GM12878 (cell line): ENCODE data around the gene SPIRE1. TPM values are rescaled to one million over a fixed set of nuclear protein-coding genes. Genes with fewer than 3 reads are reported as not detected.

Source experiments
- ATAC-seq: fragments of 200-7000 bp; cut with Tn5 transposase; 3 replicates; pipeline ENCODE4 v1.9.1; 2020; ENCODE audit warnings: mild to moderate bottlenecking, moderate library complexity
- BruUV-seq: library from RNA; stranded (reverse); fragments of 400-500 nt; replicated peaks from 2 replicates; lab custom pipeline; 2021; lab: Mats Ljungman, UMichigan
- CTCF ChIA-PET: fragments of 300-600 bp; sonication (Branson Sonifier 250); formaldehyde crosslinking; extraction: SDS; loops from one replicate; lab custom pipeline; 2021; ENCODE audit warnings: inconsistent platforms; lab: Yijun Ruan, JAX
- POLR2A ChIA-PET: fragments of 350-600 bp; formaldehyde crosslinking; extraction: SDS; loops from one replicate; lab custom pipeline; 2021; ENCODE audit warnings: inconsistent platforms; lab: Charles Lee
- RAD21 ChIA-PET: fragments of 300-600 bp; sonication (Branson Sonifier 250); formaldehyde crosslinking; loops from one replicate; lab custom pipeline; 2023; ENCODE audit warnings: antibody characterized with exemption; ENCODE audit not compliant: unreplicated experiment; lab: Charles Lee
- SMC1A ChIA-PET: fragments of 300-600 bp; sonication (Branson Sonifier 250); formaldehyde crosslinking; loops from one replicate; lab custom pipeline; 2023; ENCODE audit not compliant: unreplicated experiment, uncharacterized antibody; lab: Charles Lee
- DNase-seq: peaks from one replicate; pipeline ENCODE4 v3.0.0-alpha.2; 2011; ENCODE audit warnings: low read depth, low spot score
- FAIRE-seq: peaks from 3 replicates; lab custom pipeline; 2011; peaks lifted over from hg19 to GRCh38; lab: Jason Lieb, UNC
- H2AFZ ChIP-seq: 2 replicates; pipeline ENCODE4 v1.6.0; 2011; ENCODE audit warnings: low read depth, low read length, control low read depth; ENCODE audit not compliant: control insufficient read depth
- H3K27ac ChIP-seq: 2 replicates; pipeline ENCODE4 v1.5.1; 2011; ENCODE audit warnings: control low read depth; ENCODE audit not compliant: control insufficient read depth, insufficient read depth
- H3K27me3 ChIP-seq, 2 experiments: replicated peaks in 1 of 2; 2 replicates each; pipeline versions ENCODE4 v1.6.0 to v1.6.1; 2011; ENCODE audit warnings: low read length in 1 of 2; ENCODE audit not compliant: control insufficient read depth in 2 of 2, insufficient read depth in 2 of 2
- H3K36me3 ChIP-seq, 2 experiments: 2 replicates each; pipeline ENCODE4 v1.5.1; 2011; ENCODE audit warnings: low read length in 1 of 2; ENCODE audit not compliant: control insufficient read depth in 2 of 2, insufficient read depth in 2 of 2
- H3K4me1 ChIP-seq: 2 replicates; pipeline ENCODE4 v1.6.1; 2011; ENCODE audit warnings: mild to moderate bottlenecking, low read length, moderate library complexity, mixed read lengths; ENCODE audit not compliant: control insufficient read depth, insufficient read depth
- H3K4me2 ChIP-seq: 2 replicates; pipeline ENCODE4 v1.6.0; 2011; ENCODE audit warnings: control low read depth; ENCODE audit not compliant: control insufficient read depth, insufficient read depth
- H3K4me3 ChIP-seq: fragments of 200-600 bp; sonication (generic); 2 replicates; pipeline ENCODE4 v1.5.1; 2016
- H3K79me2 ChIP-seq: 2 replicates; pipeline ENCODE4 v1.6.0; 2011; ENCODE audit warnings: low read length; ENCODE audit not compliant: control insufficient read depth, insufficient read depth
- H3K9ac ChIP-seq: 2 replicates; pipeline ENCODE4 v1.8.0; 2011; ENCODE audit warnings: low read length, control low read depth, mixed read lengths; ENCODE audit not compliant: control insufficient read depth, insufficient read depth
- H3K9me3 ChIP-seq: replicated peaks from 3 replicates; pipeline ENCODE4 v1.5.1; 2011; ENCODE audit warnings: mild to moderate bottlenecking, low read length; ENCODE audit not compliant: control insufficient read depth, insufficient read depth
- H4K20me1 ChIP-seq: 2 replicates; pipeline ENCODE4 v1.6.0; 2011; ENCODE audit not compliant: control insufficient read depth, insufficient read depth
- BHLHE40 ChIP-seq, 2 experiments: fragments of 450-650 bp in 1 of 2; IDR thresholded peaks; 2 replicates each; pipeline ENCODE4 v1.6.1; 2011 to 2017; ENCODE audit warnings: low read depth in 2 of 2, borderline replicate concordance in 1 of 2, improper control_type of control experiment in 1 of 2, low read length in 1 of 2, mild to moderate bottlenecking in 1 of 2
- BRCA1 ChIP-seq: IDR thresholded peaks from 2 replicates; pipeline ENCODE4 v1.6.1; 2011; ENCODE audit warnings: low read depth, low read length, improper control_type of control experiment
- CREB1 ChIP-seq: IDR thresholded peaks from 2 replicates; pipeline ENCODE4 v1.6.1; 2012; ENCODE audit warnings: low read depth, mild to moderate bottlenecking, inconsistent platforms
- DPF2 ChIP-seq: fragments of 450-650 bp; IDR thresholded peaks from 2 replicates; pipeline ENCODE4 v1.6.1; 2017; ENCODE audit warnings: mild to moderate bottlenecking
- FOXM1 ChIP-seq: IDR thresholded peaks from 2 replicates; pipeline ENCODE4 v1.6.1; 2012; ENCODE audit warnings: low read depth, mild to moderate bottlenecking, inconsistent platforms, low read length, moderate library complexity
- IRF5 ChIP-seq: fragments of 450-650 bp; IDR thresholded peaks from 2 replicates; pipeline ENCODE4 v1.6.1; 2017; ENCODE audit warnings: borderline replicate concordance
- KAT2A ChIP-seq: conservative IDR thresholded peaks from 2 replicates; pipeline ENCODE4 v1.6.1; 2011; ENCODE audit warnings: low read depth, low read length; ENCODE audit not compliant: control insufficient read depth
- MLLT1 ChIP-seq: fragments of 450-650 bp; IDR thresholded peaks from 2 replicates; pipeline ENCODE4 v1.6.1; 2016; ENCODE audit warnings: mild to moderate bottlenecking
- MXI1 ChIP-seq: fragments of 150-350 bp; IDR thresholded peaks from 2 replicates; pipeline ENCODE4 v1.6.1; 2011; ENCODE audit warnings: low read depth, mild to moderate bottlenecking, inconsistent platforms, low read length, improper control_type of control experiment
- NFXL1 ChIP-seq: fragments of 450-650 bp; IDR thresholded peaks from 2 replicates; pipeline ENCODE4 v1.6.1; 2017; ENCODE audit warnings: antibody characterized with exemption, mild to moderate bottlenecking, borderline replicate concordance
- PRDM15 ChIP-seq: fragments of 450-650 bp; formaldehyde crosslinking; IDR thresholded peaks from 2 replicates; pipeline ENCODE4 v1.4.0; 2020; ENCODE audit warnings: mild to moderate bottlenecking, moderate library complexity
- RELA ChIP-seq: fragments of 450-650 bp; IDR thresholded peaks from 2 replicates; pipeline ENCODE4 v1.8.0; 2014; ENCODE audit warnings: borderline replicate concordance; ENCODE audit not compliant: partially characterized antibody
- RFX5 ChIP-seq: IDR thresholded peaks from 2 replicates; pipeline ENCODE4 v1.6.1; 2011; ENCODE audit warnings: low read depth, low read length, improper control_type of control experiment
- SIX5 ChIP-seq: IDR thresholded peaks from 2 replicates; pipeline ENCODE4 v1.6.1; 2011; ENCODE audit warnings: mild to moderate bottlenecking, low read depth, low read length, moderate library complexity; ENCODE audit not compliant: severe bottlenecking
- SUZ12 ChIP-seq: fragments of 200-600 bp; sonication (generic); IDR thresholded peaks from one replicate; pipeline ENCODE4 v1.6.1; 2018; ENCODE audit warnings: antibody characterized with exemption, mild to moderate bottlenecking; ENCODE audit not compliant: unreplicated experiment
- USF1 ChIP-seq: IDR thresholded peaks from 2 replicates; pipeline ENCODE4 v1.6.1; 2011; ENCODE audit warnings: borderline replicate concordance, low read depth, mild to moderate bottlenecking, moderate library complexity, mixed read lengths, low read length; ENCODE audit not compliant: insufficient read depth; ENCODE audit errors: extremely low read length
- YBX1 ChIP-seq: fragments of 450-650 bp; IDR thresholded peaks from 2 replicates; pipeline ENCODE4 v1.6.1; 2016; ENCODE audit warnings: antibody characterized with exemption
- WGBS: methylation state at CpG from one replicate; pipeline ENCODE4 v1.1.6; 2016; ENCODE audit warnings: low lambda C conversion rate; ENCODE audit not compliant: insufficient replicate concordance, insufficient coverage; ENCODE audit errors: missing lambda C conversion rate; 5-methylcytosine and 5-hydroxymethylcytosine counted together
- in situ Hi-C: fragments of 300-500 bp; cut with MboI; formaldehyde crosslinking; loops from 9 replicates; pipeline ENCODE4 v1.14.3; 2018; ENCODE audit warnings: mixed read lengths
- intact Hi-C: fragments of 100-400 bp; cut with micrococcal nuclease; formaldehyde crosslinking; loops from one replicate; pipeline ENCODE4 v1.14.2; 2022; ENCODE audit not compliant: unreplicated experiment
- polyA plus RNA-seq, 11 experiments: library from polyadenylated mRNA; depleted of rRNA in 4 of 11; unstranded in 6 of 11; stranded (reverse) in 5 of 11; fragments of >200 nt; fragmentation: Nextera tagmentation in 4 of 11; fragmentation: Illumina TruSeq in 1 of 11; extraction: Ambion mirVana in 4 of 11; extraction: Trizol in 1 of 11; gene quantifications; 1 replicate in 1 of 11; 2 replicates in 10 of 11; pipeline versions ENCODE4 v1.2.1 to v1.2.3, GENCODE V29; 2011 to 2016; ENCODE audit warnings: inconsistent platforms in 2 of 11, missing spikeins in 2 of 11, low read depth in 1 of 11
- total RNA-seq, 4 experiments: library from RNA; depleted of rRNA in 3 of 4; stranded (reverse); fragments of >200 nt in 3 of 4; fragmentation: Illumina TruSeq in 1 of 4; extraction: Trizol in 1 of 4; gene quantifications; 2 replicates each; pipeline versions ENCODE4 v1.2.1 to v1.2.3, GENCODE V29; 2013 to 2021

The SPIRE1 gene
- total and polyA plus RNA-seq, 10 of the 15 experiments (the other 5 are each of a cell fraction or from before 2014, with no cell fraction given) = 0.18 to 9.2 (median 4.3) TPM

- no peak for ATAC-seq
- no peak overlapping the region for H3K9ac ChIP-seq
- intact Hi-C loops = no loop called here
- no peak for DNase-seq
- no peaks in the 10 kb centered on the region for H3K9me3 ChIP-seq
- H3K4me3 ChIP-seq = no peak overlapping the region
- no peaks in the 10 kb centered on the region for H4K20me1 ChIP-seq
- H2AFZ ChIP-seq = no peak overlapping the region
- BruUV-seq = no TSS peak
- CTCF ChIA-PET = interaction anchor here (1.4 kb wide), 1 partner anchor 58 kb away, joined by 5 read pairs; no protein-coding TSS in a partner anchor
- no peak for FAIRE-seq
- no peaks in the 10 kb centered on the region for H3K79me2 ChIP-seq
- TF ChIP-seq YBX1 = no peak
- no peak for TF ChIP-seq USF1
- no peak for TF ChIP-seq DPF2
- TF ChIP-seq SUZ12 = no peak
- TF ChIP-seq FOXM1 = no peak
- TF ChIP-seq BRCA1 = no peak
- TF ChIP-seq CREB1 = no peak
- TF ChIP-seq IRF5 = no peak
- TF ChIP-seq RFX5 = no peak
- no peak for TF ChIP-seq SIX5
- TF ChIP-seq BHLHE40 (IDR thresholded peaks at IDR 0.05; ENCODE audit: borderline replicate concordance in 1 of 2, low read depth in 2 of 2, low read length in 1 of 2) = no peak
- no peak for TF ChIP-seq MLLT1
- no peak for TF ChIP-seq RELA
- no peak for TF ChIP-seq NFXL1
- TF ChIP-seq MXI1 = no peak
- TF ChIP-seq KAT2A = no peak
- TF ChIP-seq PRDM15 (CRISPR knock-in tag) = no peak
- H3K4me1 ChIP-seq = no peaks in the 10 kb centered on the region
- RAD21 ChIA-PET = no interaction called here
- H3K4me2 ChIP-seq = no peak overlapping the region
- no peaks in the 10 kb centered on the region for H3K36me3 ChIP-seq
- SMC1A ChIA-PET = no interaction called here
- H3K27ac ChIP-seq = no peak overlapping the region
- 57% methylated on average over 4 of the region's 4 CpGs for WGBS
- H3K27me3 ChIP-seq = no peaks in the 10 kb centered on the region; a peak in 1 of 4 replicates
- POLR2A ChIA-PET = no interaction called here
- in situ Hi-C loops = no loop called here
These were observed 206.5 kb downstream of the SPIRE1 start for GRCh38 chr18:12451428-12451827.
